Limb (tissue), 2 donors: ENCODE measurements around the gene PPP2R2D.
A peak's percentile ranks its signal among the peaks of the same experiment; 100 is the strongest.

Source experiments
- DNase-seq, 2 donors: peaks; one replicate each; pipeline ENCODE4 v3.0.0-alpha.2; 2016; ENCODE audit errors: extremely low spot score in 2 of 2

PPP2R2D gene

GRCh38 chr10:131888186-131888604 lies 12.6 kb upstream of the PPP2R2D start:
- no peak for DNase-seq

GRCh38 chr10:131889755-131890154 lies 11.1 kb upstream of the PPP2R2D start:
- DNase-seq: no peak

DNA sequence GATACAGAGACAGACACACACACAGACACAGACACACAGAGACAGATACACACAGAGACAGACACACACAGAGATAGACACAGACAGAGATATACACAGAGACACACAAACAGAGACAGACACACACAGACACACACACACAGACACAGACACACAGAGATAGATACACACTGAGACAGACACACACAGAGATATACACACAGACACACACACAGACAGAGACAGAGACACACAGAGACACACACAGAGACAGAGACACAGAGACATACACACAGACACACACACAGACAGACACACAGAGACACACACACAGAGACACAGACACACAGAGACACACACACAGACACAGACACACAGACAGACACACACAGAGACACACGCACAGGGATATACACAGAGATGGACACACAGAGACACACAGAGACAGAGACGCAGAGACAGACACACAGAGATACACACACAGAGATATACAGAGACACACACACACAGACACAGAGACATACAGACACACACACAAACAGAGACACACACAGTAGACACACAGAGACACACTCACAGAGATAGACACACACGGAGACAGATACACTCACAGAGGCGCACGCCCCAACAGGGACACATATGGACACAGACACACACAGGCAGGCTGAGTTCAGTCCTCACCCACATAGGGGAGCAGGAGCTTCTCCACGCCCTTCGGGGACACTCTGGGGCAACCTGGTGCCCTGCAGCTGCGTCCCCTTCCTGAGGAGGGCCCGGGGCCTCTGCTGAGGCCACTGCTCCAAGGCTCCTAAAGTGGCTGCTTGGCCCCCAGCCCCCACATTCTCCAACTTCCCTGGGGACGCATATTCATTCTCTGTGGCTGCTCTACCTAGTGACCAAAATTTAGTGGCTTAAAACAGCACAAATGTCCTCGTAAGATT lies 10.3 kb upstream of the PPP2R2D start:
- DNase-seq: no peak

DNA sequence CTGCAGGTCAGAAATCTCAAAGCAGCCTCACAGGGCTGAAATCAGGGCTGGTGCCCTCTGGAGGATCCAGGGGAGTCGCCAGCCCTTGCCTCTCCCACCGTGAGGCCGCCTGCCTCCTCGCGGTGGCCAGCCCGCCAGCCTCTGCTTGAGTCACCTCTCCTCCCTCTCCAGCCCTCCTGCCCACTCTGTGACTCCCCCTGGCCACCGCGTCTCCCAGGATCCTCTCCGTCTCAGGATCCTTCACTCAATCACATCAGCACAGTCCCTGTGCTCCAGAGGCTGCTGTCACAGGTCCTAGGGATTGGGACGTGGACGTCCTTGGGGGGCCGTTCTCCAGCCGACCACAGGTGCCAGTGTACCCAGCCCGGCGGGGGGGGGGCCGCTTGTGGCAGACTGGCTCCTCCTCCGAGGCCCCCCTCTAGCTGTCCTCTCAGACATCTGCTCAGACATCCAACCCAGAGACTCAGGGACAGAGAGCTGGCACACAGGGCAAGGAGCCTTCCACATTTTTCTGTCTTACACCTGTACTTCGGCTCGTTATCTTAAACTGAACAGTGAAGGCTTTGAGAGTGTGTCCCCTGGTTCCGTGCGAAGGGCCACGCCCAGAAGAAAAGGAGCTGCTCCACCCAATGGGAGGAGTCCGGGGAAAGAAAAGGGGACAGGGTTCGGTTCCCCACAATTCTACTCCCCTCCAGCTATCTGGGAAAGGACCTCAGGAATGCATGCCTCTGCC lies 9.4 kb upstream of the PPP2R2D start:
- no peak for DNase-seq

DNA sequence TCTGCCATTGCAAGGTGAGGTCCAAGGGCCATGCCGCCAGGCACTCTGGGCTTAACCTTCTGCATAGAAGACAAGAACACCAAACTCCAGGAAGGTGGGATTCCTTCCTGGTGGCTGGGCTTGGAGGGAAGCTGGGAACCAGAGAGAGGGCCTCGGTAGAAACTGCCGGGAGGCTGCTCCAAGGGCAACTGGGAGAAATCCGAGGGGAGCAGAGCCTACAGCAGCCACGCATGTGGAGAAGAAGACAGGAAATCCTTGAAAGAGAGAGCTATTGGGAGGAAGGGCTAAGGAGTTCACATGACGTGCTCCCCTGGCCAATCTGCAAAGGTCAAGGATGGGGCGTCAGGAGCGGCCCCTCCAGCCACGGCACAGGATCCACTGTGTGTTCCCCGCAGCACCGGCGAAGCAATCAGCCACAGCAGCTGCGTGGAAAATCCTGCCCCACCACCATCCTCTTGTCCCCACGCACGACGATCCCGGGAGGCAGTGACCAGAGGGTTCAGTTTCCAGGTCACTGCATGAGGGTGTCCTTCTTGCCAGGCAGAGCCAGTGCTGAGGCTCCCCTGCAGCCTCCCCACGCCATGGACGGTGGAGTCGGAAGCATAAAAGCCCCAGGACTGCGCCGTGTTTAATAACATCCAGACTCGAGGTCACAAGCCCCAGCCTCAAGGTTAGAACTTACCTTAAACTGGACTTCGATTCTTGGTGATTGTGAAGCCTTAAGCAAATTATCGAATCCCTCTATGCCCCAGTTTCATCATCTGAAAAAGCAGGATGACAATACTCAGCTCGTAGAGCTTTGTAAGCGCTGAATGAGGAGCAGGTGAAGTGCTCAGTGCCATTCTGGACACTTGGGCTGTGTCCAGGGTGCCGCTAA lies 8.6 kb upstream of the PPP2R2D start:
- no peak for DNase-seq

DNA sequence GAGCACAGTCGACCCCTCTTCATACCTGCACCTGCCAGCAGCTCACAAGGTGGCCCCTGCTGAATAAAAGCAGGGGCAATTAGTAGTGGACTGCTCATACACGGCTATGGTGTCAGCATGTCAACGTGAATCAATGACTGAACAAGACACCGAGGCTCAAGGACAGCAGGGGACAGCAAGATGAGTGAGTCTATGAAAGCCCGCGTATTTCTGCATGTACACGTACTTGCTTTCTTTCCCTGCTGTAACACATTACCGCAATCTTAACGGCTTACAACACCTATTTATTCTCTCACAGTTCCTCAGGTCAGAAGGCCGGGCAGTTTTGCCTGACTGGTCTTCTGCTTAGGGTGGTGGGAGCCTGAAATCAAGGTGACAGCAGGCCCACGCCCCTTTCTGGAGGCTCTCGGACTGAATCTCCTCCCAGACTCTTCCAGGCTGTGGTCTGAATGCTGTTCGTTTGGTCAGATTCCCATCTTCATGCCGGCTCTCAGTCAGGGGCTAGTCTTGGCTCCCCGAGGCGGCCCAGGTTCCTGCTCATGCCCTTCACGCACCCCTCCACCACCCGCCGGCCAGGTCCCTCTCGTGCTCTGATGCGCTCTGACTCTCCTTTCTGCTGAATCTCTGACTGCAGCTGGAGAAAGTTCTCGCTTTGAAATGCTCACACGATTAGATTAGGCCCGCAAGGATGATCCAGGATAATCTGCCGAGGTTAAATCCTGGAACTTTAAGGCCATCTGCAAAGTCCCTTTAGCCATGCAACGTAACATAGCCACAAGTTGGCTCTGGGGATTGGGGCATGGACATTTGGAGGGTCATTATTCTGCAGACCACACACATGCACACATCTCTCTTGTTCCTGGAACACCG lies 7.8 kb upstream of the PPP2R2D start:
- DNase-seq: no peak

DNA sequence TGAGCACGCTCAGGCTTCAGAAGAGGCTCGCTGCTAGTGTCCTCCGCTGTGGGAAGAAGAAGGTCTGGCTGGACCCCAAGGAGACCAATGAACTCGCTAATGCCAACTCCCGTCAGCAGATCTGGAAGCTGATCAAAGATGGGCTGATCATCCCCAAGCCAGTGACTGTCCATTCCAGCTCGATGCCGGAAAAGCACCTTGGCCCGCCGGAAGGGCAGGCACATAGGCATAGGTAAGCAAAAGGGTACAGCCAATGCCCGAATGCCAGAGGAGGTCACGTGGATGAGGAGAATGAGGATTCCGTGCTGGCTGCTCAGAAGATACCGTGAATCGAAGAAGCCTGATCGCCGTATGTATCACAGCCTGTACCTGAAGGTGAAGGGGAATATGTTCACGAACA lies 5.7 kb upstream of the PPP2R2D start:
- DNase-seq: no peak

- no peak for DNase-seq
Measured at GRCh38 chr10:131896403-131896802, 4.4 kb upstream of the PPP2R2D start.

DNA sequence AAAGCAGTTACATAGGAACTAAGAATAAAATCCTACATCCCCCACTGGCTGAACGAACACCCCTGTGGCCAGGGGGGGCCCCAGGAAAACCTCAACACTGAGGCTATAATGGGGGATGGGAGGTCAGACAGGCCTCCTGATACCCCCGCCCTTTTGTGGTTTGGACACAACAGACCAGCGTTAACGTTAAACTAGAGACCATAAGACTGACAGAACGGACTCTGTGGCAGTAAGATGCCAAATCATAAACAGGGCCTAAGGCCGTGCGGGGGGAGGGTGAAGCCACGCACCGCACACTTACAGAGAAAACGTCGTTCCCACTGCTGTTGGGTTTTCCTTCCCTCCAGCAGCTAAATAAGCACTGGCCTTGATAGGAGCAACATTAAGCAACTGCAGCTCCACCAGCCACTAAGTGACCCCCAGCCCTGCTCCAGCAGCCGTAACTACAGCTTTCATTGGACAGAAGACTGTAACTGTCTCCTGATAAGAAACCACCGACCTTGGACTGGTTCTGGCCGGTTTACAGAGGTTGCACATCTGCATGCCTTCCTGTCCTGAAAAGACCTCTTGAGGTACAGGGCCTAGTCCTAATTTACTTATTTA lies 3.4 kb upstream of the PPP2R2D start:
- DNase-seq: no peak

- DNase-seq: no peak
Measured at GRCh38 chr10:131898061-131898460, 2.7 kb upstream of the PPP2R2D start.

- no peak for DNase-seq
Measured at GRCh38 chr10:131898713-131899112, 2.1 kb upstream of the PPP2R2D start.

DNA sequence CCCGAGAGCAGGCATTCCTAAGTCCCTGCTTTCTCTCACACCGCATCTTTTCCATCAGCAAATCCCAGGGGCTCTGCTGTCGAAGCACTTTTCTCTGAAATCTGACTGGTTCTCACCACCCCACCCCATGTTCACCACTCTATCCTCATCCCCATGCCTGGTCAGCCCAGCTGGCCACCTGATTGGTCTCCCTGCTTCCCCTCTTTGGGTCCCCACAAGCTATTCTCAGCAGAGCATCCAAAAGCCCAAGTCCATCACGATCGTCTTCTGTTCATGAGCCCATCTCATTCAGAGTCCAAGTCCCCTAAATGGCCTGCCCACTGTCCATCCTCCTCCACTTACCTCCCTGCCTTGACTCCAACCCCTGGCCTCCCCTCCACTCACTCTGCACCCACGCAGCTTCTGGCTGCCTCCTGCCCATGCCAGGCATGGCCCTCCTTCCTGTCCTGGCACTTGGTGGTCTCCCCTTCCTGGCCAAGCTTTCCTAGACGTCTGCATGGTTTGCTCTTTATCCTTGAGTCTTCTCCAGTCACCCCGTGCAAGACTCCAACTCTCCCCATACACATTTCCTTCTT lies 1.6 kb upstream of the PPP2R2D start:
- no peak for DNase-seq

- no peak for DNase-seq
Measured at GRCh38 chr10:131899695-131900349, 986 bp upstream of the PPP2R2D start.

- peak; percentile 3 to 69 for DNase-seq
Measured at GRCh38 chr10:131901181-131901829, 497 bp downstream of the PPP2R2D start.

DNA sequence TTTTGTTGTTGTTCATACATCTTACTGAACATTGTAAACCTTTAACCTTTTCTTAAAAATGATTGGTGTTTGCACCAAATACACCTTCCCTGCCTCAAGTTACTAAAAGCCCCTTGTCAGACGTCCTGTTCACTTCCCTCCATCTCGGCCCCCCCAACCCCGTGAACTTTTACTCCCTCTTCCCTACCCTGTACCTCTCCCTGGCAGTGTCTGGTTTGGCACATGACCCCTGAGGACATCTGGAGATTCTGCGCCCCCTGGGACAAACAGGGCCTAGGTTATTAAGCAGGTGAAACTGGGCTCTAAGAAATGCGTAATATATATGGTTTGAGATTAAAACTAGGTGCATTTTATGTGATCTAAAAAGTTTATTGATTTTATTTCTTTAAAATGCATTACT lies 1.4 kb downstream of the PPP2R2D start:
- no peak for DNase-seq

- no peak for DNase-seq
Measured at GRCh38 chr10:131902691-131903090, 1.9 kb downstream of the PPP2R2D start.

- DNase-seq: no peak
Measured at GRCh38 chr10:131905267-131905571, 4.4 kb downstream of the PPP2R2D start.

DNA sequence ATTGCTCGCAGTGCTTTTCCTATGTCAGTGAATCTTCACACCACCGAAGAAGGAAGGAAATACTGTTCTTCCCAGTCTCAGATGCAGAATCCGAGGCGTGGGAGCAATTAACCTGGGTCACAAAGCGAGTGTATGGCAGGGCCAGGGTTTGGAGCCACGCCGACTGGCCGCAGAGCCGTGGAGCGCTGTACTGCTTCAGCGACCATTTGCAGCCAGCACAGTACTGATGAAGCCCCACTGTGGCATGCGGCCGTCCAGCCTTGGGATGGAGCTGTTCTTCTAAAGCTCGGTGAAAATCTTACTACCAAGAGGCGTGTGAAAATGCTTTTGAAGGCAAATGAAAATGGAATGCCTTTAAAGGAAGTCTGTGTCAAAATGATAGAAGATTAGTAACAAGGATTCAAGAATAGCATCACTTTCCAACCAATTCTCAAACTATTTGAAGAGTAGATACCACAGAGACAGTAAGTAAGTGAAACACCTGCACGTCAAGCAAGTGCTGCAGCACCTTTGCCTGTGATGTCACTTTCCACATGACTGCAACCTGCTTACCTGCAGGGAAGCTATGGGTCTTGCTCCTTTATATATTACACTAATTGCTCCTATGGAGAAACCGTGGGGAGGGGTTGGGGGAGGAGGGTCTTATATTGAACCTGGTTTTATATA lies 4.9 kb downstream of the PPP2R2D start:
- DNase-seq: no peak

DNA sequence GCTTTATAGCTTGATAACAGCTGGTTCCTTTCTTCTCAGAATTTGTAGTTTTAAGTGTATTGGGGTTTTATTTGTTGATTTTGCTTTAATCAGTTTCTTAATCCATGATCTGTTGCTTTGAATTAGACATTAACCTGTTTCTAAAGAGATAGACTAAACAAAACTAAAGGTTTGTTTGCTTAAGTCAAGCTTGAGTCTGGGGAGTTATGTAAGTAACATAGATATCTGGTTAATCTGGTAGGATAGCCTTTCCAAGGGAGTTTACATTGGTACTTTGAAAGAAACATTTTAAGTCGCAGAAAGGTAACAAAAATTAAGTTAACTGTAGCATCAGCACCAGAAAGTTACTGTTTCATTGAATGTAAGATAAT lies 5.4 kb downstream of the PPP2R2D start:
- DNase-seq: no peak
